AG04450 (cell line): Measurements from ENCODE around the gene AZGP1. TPM values are rescaled to one million over a fixed set of nuclear protein-coding genes. Genes with fewer than 3 reads are reported as not detected.

Source experiments
- CTCF ChIA-PET: fragments of 300-600, 350-600 bp; formaldehyde crosslinking; extraction: SDS; loops from one replicate; lab custom pipeline; 2022; ENCODE audit warnings: antibody characterized with exemption, inconsistent platforms; lab: Charles Lee
- POLR2A ChIA-PET: fragments of 350-600 bp; formaldehyde crosslinking; extraction: SDS; loops from one replicate; lab custom pipeline; 2021; ENCODE audit warnings: antibody characterized with exemption, inconsistent platforms; lab: Yijun Ruan, JAX
- DNase-seq: peaks from one replicate; pipeline ENCODE4 v3.0.0-alpha.2; 2011; ENCODE audit warnings: low read depth, low spot score
- H3K27ac ChIP-seq: one replicate; pipeline ENCODE4 v1.5.1; 2012; ENCODE audit warnings: low read depth, low read length, control low read depth
- H3K27me3 ChIP-seq: one replicate; pipeline ENCODE4 v1.6.0; 2012; ENCODE audit warnings: low read length; ENCODE audit not compliant: control insufficient read depth, insufficient read depth
- H3K4me3 ChIP-seq: 2 replicates; pipeline ENCODE4 v1.5.1; 2011; ENCODE audit warnings: mild to moderate bottlenecking, low read depth, low read length, control low read depth
- H3K9me3 ChIP-seq: 2 replicates; pipeline ENCODE4 v1.5.1; 2012; ENCODE audit warnings: low read length; ENCODE audit not compliant: control insufficient read depth, insufficient read depth
- polyA plus RNA-seq: library from polyadenylated mRNA; depleted of rRNA; stranded (reverse); fragments of >200 nt; gene quantifications from 2 replicates; pipeline ENCODE4 v1.2.3, GENCODE V29; 2011; rRNA removed
- small RNA-seq: library from RNA; depleted of rRNA; stranded (forward); fragments of <200 nt; gene quantifications from one replicate; pipeline ENCODE3, GENCODE V24; 2012; ENCODE audit warnings: low read depth; ENCODE audit not compliant: insufficient read length
- TF ChIP-seq, protein P1 (sequence below): IDR thresholded peaks from 2 replicates; pipeline ENCODE4 v1.5.1; 2011; ENCODE audit warnings: low read depth, low read length, control low read depth, inconsistent platforms

AZGP1 gene
- polyA plus RNA-seq, 1 experiment = not detected

DNA sequence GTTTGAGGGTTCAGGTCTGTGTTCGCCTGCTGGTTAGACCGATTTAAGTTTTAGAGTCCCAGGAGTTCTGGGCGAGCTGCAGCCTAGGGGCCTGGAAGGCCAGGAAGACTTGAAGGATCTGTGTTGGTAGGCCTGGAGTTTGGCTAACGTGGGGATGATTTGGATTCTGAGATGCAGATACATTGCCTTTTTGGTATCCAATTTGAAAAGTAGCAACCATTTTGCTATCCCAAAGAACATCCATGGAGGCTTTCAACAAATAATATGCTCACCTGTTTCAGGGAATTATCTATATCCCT lies 56.1 kb downstream of the AZGP1 start:
- peak overlapping the region; percentile 90 for H3K4me3 ChIP-seq
- no peak for DNase-seq
- no peaks in the 10 kb centered on the region for H3K27me3 ChIP-seq
- no peaks in the 10 kb centered on the region for H3K9me3 ChIP-seq
- TF ChIP-seq, protein P1, sequence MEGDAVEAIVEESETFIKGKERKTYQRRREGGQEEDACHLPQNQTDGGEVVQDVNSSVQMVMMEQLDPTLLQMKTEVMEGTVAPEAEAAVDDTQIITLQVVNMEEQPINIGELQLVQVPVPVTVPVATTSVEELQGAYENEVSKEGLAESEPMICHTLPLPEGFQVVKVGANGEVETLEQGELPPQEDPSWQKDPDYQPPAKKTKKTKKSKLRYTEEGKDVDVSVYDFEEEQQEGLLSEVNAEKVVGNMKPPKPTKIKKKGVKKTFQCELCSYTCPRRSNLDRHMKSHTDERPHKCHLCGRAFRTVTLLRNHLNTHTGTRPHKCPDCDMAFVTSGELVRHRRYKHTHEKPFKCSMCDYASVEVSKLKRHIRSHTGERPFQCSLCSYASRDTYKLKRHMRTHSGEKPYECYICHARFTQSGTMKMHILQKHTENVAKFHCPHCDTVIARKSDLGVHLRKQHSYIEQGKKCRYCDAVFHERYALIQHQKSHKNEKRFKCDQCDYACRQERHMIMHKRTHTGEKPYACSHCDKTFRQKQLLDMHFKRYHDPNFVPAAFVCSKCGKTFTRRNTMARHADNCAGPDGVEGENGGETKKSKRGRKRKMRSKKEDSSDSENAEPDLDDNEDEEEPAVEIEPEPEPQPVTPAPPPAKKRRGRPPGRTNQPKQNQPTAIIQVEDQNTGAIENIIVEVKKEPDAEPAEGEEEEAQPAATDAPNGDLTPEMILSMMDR = no peak
- peak overlapping the region; percentile 91 for H3K27ac ChIP-seq
- CTCF ChIA-PET = interaction anchor here (1.2 to 1.8 kb wide), 2 partner anchors 9 to 56 kb away, joined by 5 to 8 read pairs; partner anchors contain the start of genes AZGP1 and GJC3
- POLR2A ChIA-PET = interaction anchor here (0.7 to 1.1 kb wide), 5 partner anchors 8 to 362 kb away, joined by 3 to 6 read pairs (median 3); partner anchors contain the start of genes GJC3 and ZNF655

GRCh38 chr7:99918959-99919813 lies 56.6 kb downstream of the AZGP1 start, which contains the start of gene TRIM4:
Gene TRIM4, minus strand, starts transcription at chr7:99919530. Its CDS starts 129 bp downstream, at chr7:99919401.
- peak within 1 kb of the TSS; percentile 91 for H3K27ac ChIP-seq
- H3K27me3 ChIP-seq = no peaks in the 10 kb centered on the region
- TF ChIP-seq, protein P1 = no peak; the same call in 1 of the 2 replicates
- ChIA-PET CTCF (interaction anchor here (0.8 to 1.8 kb wide), 5 partner anchors 9 to 72 kb away, joined by 3 to 9 read pairs (median 5); partner anchors contain the start of genes AZGP1 and GJC3), POLR2A (interaction anchor here (0.6 to 1.1 kb wide), 7 partner anchors 9 to 361 kb away, joined by 3 to 6 read pairs (median 3); partner anchors contain the start of genes GJC3, ZNF655 and ZSCAN21)
- peak; percentile 81 for DNase-seq
- H3K4me3 ChIP-seq = peak within 1 kb of the TSS; percentile 90
- no peaks in the 10 kb centered on the region for H3K9me3 ChIP-seq

Small RNA genes lying within 50 kb of the gene (small RNA-seq; reads per million reads assigned to genes)
- gene RF00019 = not detected
- not detected for gene RF00561

Other genes with a start within 250 kb of the AZGP1 start
- 0.17 and 0.36 TPM in 2 replicates for gene CYP3A7, start 240.8 kb downstream of the AZGP1 start, polyA plus RNA-seq
- gene CYP3A4, start 191.8 kb downstream of the AZGP1 start, polyA plus RNA-seq = not detected in 2 replicates
- gene CYP3A43, start 148.0 kb downstream of the AZGP1 start, polyA plus RNA-seq = not detected in 2 replicates
- gene OR2AE1, start 99.0 kb downstream of the AZGP1 start, polyA plus RNA-seq = not detected in 2 replicates
- gene TRIM4, start 56.5 kb downstream of the AZGP1 start, polyA plus RNA-seq = 27.0 and 32.7 TPM in 2 replicates
- gene GJC3, start 46.4 kb downstream of the AZGP1 start, polyA plus RNA-seq = not detected in 2 replicates
- gene ZKSCAN1, start 39.6 kb upstream of the AZGP1 start, polyA plus RNA-seq = 36.8 and 42.7 TPM in 2 replicates
- gene ZSCAN21, start 73.7 kb upstream of the AZGP1 start, polyA plus RNA-seq = 13.9 and 15.2 TPM in 2 replicates
- gene ZNF3, start 105.7 kb upstream of the AZGP1 start, polyA plus RNA-seq = 35.3 and 37.0 TPM in 2 replicates
- 265 and 308 TPM in 2 replicates for gene COPS6, start 112.9 kb upstream of the AZGP1 start, polyA plus RNA-seq
- 39.5 and 44.2 TPM in 2 replicates for gene MCM7, start 125.4 kb upstream of the AZGP1 start, polyA plus RNA-seq
- gene AP4M1, start 125.6 kb upstream of the AZGP1 start, polyA plus RNA-seq = 25.4 and 26.1 TPM in 2 replicates
- 28.2 and 31.2 TPM in 2 replicates for gene TAF6, start 143.3 kb upstream of the AZGP1 start, polyA plus RNA-seq
- gene CNPY4, start 143.6 kb upstream of the AZGP1 start, polyA plus RNA-seq = 26.3 and 29.7 TPM in 2 replicates
- 0.55 and 0.56 TPM in 2 replicates for gene MBLAC1, start 150.9 kb upstream of the AZGP1 start, polyA plus RNA-seq
- gene LAMTOR4, start 172.9 kb upstream of the AZGP1 start, polyA plus RNA-seq = 122 and 160 TPM in 2 replicates
- 3.5 and 6.2 TPM in 2 replicates for gene TRAPPC14, start 182.7 kb upstream of the AZGP1 start, polyA plus RNA-seq
- gene GAL3ST4, start 192.6 kb upstream of the AZGP1 start, polyA plus RNA-seq = 14.4 and 16.0 TPM in 2 replicates
- 2.6 TPM in 2 replicates for gene GPC2, start 201.3 kb upstream of the AZGP1 start, polyA plus RNA-seq
- 0.15 and 0.22 TPM in 2 replicates for gene STAG3, start 201.9 kb upstream of the AZGP1 start, polyA plus RNA-seq
- gene PVRIG, start 243.9 kb upstream of the AZGP1 start, polyA plus RNA-seq = 0.42 TPM in 1 of 2 replicates, not detected in the other